ENCODE data around the gene ADRM1.

- TF ChIP-seq CTCF (IDR thresholded peaks at IDR 0.05) (no peak), POLR2A (IDR thresholded peaks at IDR 0.05) (no peak)
These were observed 7.9 kb downstream of the ADRM1 start for GRCh38 chr20:62310757-62311121.
